ENCODE results near the gene POLR2A. TPM values are rescaled to one million over a fixed set of nuclear protein-coding genes. Genes with fewer than 3 reads are reported as not detected.
A peak's percentile ranks its signal among the peaks of the same experiment; 100 is the strongest.

POLR2A gene
- total and polyA plus RNA-seq, 10 of the 15 experiments (the other 5 are each of a cell fraction or from before 2014, with no cell fraction given): 1.7 to 121 (median 33.4) TPM

GRCh38 chr17:7483255-7484066 is 705 bp upstream of the POLR2A start:
- Histone ChIP-seq H3K27ac (ENCODE audit: control insufficient read depth, insufficient read depth) (peak overlapping the region; percentile 100), H3K36me3 (ENCODE audit: control insufficient read depth in 2 of 2, insufficient read depth in 2 of 2, low read length in 1 of 2) (no peaks in the 10 kb centered on the region), H2AFZ (ENCODE audit: control insufficient read depth, low read depth, low read length) (peak overlapping the region; percentile 100), H4K20me1 (ENCODE audit: control insufficient read depth, insufficient read depth) (peaks cover 6% of the 10 kb centered on the region; the same call in 1 of the 2 replicates), H3K9me3 (replicated peaks; ENCODE audit: control insufficient read depth, insufficient read depth, low read length) (no peaks in the 10 kb centered on the region), H3K4me1 (ENCODE audit: control insufficient read depth, insufficient read depth, low read length) (peaks cover under 1% of the 10 kb centered on the region; the same call in 1 of the 2 replicates), H3K4me3 (peak overlapping the region; percentile 99), H3K9ac (ENCODE audit: control insufficient read depth, insufficient read depth, low read length) (peak overlapping the region; percentile 100), H3K79me2 (ENCODE audit: control insufficient read depth, insufficient read depth, low read length) (peaks cover 50% of the 10 kb centered on the region), H3K27me3 (replicated peaks in 1 of 2; ENCODE audit: control insufficient read depth in 2 of 2, insufficient read depth in 2 of 2, low read length in 1 of 2) (no peaks in the 10 kb centered on the region), H3K4me2 (ENCODE audit: control insufficient read depth, insufficient read depth) (peak overlapping the region; percentile 97)
- in situ Hi-C loops (cut with MboI): no loop called here
- ChIA-PET CTCF (no interaction called here), RAD21 (ENCODE audit: unreplicated experiment) (interaction anchor here (1.2 to 1.6 kb wide), 2 partner anchors 45 to 47 kb away, joined by 3 to 5 read pairs; partner anchors contain the start of gene FGF11), POLR2A (interaction anchor here (0.5 to 6.6 kb wide), 9 partner anchors 28 to 301 kb away, joined by 3 to 63 read pairs (median 4); partner anchors contain the start of genes ACAP1, FGF11 and TMEM102), SMC1A (ENCODE audit: uncharacterized antibody, unreplicated experiment) (no interaction called here)
- FAIRE-seq: no peak
- intact Hi-C loops (cut with micrococcal nuclease; ENCODE audit: unreplicated experiment): loop anchor here (1.0 to 10.0 kb wide), 4 partner anchors 28 to 201 kb away; partner anchors contain the start of genes TMEM102, TP53 and WRAP53
- DNase-seq (ENCODE audit: low read depth, low spot score): peak; percentile 54
- TSS peak; percentile 88 for BruUV-seq (replicated peaks)
- ATAC-seq: peak; percentile 67
- 2% methylated on average over 38 of the region's 38 CpGs for WGBS (ENCODE audit: insufficient coverage, insufficient replicate concordance, low lambda C conversion rate, missing lambda C conversion rate)
- TF ChIP-seq MXI1 (IDR thresholded peaks at IDR 0.05; ENCODE audit: low read depth, low read length) (peak; percentile 44; the same call in 1 of the 2 replicates), TAF1 (IDR thresholded peaks at IDR 0.05; ENCODE audit: borderline replicate concordance, low read depth, low read length) (peak; percentile 81), POLR2AphosphoS5 (IDR thresholded peaks at IDR 0.05; ENCODE audit: low read length) (peak; percentile 67; the same call in 1 of the 2 replicates), MEF2B (IDR thresholded peaks at IDR 0.05; ENCODE audit: partially characterized antibody, poor library complexity, severe bottlenecking) (peak; percentile 60), RAD51 (IDR thresholded peaks at IDR 0.05) (peak; percentile 56; the same call in 1 of the 2 replicates), TCF3 (IDR thresholded peaks at IDR 0.05; ENCODE audit: borderline replicate concordance, insufficient read depth, low read depth, low read length) (peak; percentile 72; the same call in 1 of the 2 replicates), SMAD5 (IDR thresholded peaks at IDR 0.05; ENCODE audit: low read depth) (peak; percentile 58; the same call in 1 of the 2 replicates), PAX8 (IDR thresholded peaks at IDR 0.05) (no peak), SIN3A (IDR thresholded peaks at IDR 0.05; ENCODE audit: low read depth, low read length) (peak; percentile 49; the same call in 1 of the 2 replicates), YY1 (IDR thresholded peaks at IDR 0.05; ENCODE audit: low read depth, low read length) (peak; percentile 92), CREM (IDR thresholded peaks at IDR 0.05; ENCODE audit: low read depth) (peak; percentile 92), HCFC1 (IDR thresholded peaks at IDR 0.05; ENCODE audit: low read length) (peak; percentile 25; the same call in 1 of the 2 replicates), POU2F2 (IDR thresholded peaks at IDR 0.05; ENCODE audit: borderline replicate concordance, low read depth, low read length) (peak; percentile 100), ZNF384 (IDR thresholded peaks at IDR 0.05; ENCODE audit: borderline replicate concordance, low read depth, low read length) (no peak; the same call in 1 of the 2 replicates), SRF (IDR thresholded peaks at IDR 0.05; ENCODE audit: low read depth in 2 of 2, low read length in 2 of 2) (peak in 1 of 2 experiments; percentile 54; a peak in 1 of 4 replicates)
- TF ChIP-seq, protein P1, sequence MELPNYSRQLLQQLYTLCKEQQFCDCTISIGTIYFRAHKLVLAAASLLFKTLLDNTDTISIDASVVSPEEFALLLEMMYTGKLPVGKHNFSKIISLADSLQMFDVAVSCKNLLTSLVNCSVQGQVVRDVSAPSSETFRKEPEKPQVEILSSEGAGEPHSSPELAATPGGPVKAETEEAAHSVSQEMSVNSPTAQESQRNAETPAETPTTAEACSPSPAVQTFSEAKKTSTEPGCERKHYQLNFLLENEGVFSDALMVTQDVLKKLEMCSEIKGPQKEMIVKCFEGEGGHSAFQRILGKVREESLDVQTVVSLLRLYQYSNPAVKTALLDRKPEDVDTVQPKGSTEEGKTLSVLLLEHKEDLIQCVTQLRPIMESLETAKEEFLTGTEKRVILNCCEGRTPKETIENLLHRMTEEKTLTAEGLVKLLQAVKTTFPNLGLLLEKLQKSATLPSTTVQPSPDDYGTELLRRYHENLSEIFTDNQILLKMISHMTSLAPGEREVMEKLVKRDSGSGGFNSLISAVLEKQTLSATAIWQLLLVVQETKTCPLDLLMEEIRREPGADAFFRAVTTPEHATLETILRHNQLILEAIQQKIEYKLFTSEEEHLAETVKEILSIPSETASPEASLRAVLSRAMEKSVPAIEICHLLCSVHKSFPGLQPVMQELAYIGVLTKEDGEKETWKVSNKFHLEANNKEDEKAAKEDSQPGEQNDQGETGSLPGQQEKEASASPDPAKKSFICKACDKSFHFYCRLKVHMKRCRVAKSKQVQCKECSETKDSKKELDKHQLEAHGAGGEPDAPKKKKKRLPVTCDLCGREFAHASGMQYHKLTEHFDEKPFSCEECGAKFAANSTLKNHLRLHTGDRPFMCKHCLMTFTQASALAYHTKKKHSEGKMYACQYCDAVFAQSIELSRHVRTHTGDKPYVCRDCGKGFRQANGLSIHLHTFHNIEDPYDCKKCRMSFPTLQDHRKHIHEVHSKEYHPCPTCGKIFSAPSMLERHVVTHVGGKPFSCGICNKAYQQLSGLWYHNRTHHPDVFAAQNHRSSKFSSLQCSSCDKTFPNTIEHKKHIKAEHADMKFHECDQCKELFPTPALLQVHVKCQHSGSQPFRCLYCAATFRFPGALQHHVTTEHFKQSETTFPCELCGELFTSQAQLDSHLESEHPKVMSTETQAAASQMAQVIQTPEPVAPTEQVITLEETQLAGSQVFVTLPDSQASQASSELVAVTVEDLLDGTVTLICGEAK (IDR thresholded peaks at IDR 0.05; ENCODE audit: borderline replicate concordance): 0 out of 2 replicates have a peak, but pooled peaks have one; percentile 14
- TF ChIP-seq, protein P2, sequence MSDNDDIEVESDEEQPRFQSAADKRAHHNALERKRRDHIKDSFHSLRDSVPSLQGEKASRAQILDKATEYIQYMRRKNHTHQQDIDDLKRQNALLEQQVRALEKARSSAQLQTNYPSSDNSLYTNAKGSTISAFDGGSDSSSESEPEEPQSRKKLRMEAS (IDR thresholded peaks at IDR 0.05; ENCODE audit: low read depth, low read length): 0 out of 2 replicates have a peak, but pooled peaks have one; percentile 13

Measured in GM12878 (cell line).